ENCODE results near the gene ZDHHC12.

The ZDHHC12 gene

GRCh38 chr9:128729766-128730517 lies 6.0 kb upstream of the ZDHHC12 start:
- no peak for DNase-seq (ENCODE audit: low read depth, low spot score)

- no peak for DNase-seq (ENCODE audit: low read depth, low spot score)
These were observed 5.4 kb upstream of the ZDHHC12 start for GRCh38 chr9:128729302-128729701.

GRCh38 chr9:128728298-128728697 lies 4.4 kb upstream of the ZDHHC12 start:
- no peak for DNase-seq (ENCODE audit: low read depth, low spot score)

GRCh38 chr9:128727640-128728248 lies 3.8 kb upstream of the ZDHHC12 start:
- DNase-seq (ENCODE audit: low read depth, low spot score): no peak

- DNase-seq (ENCODE audit: low read depth, low spot score): no peak
These were observed 851 bp upstream of the ZDHHC12 start for GRCh38 chr9:128724744-128725211.

- DNase-seq (ENCODE audit: low read depth, low spot score): no peak
These were observed 518 bp downstream of the ZDHHC12 start for GRCh38 chr9:128723352-128723865.

- DNase-seq (ENCODE audit: low read depth, low spot score): no peak
These were observed 1.3 kb downstream of the ZDHHC12 start for GRCh38 chr9:128722380-128723351.

GRCh38 chr9:128721487-128722010 lies 2.4 kb downstream of the ZDHHC12 start:
- no peak for DNase-seq (ENCODE audit: low read depth, low spot score)

GRCh38 chr9:128720841-128721486 lies 3.0 kb downstream of the ZDHHC12 start:
- no peak for DNase-seq (ENCODE audit: low read depth, low spot score)

- no peak for DNase-seq (ENCODE audit: low read depth, low spot score)
These were observed 3.9 kb downstream of the ZDHHC12 start for GRCh38 chr9:128719919-128720605.

- DNase-seq (ENCODE audit: low read depth, low spot score): no peak
These were observed 5.5 kb downstream of the ZDHHC12 start for GRCh38 chr9:128718475-128718874.

- DNase-seq (ENCODE audit: low read depth, low spot score): no peak
These were observed 5.9 kb downstream of the ZDHHC12 start for GRCh38 chr9:128718047-128718446.

- DNase-seq (ENCODE audit: low read depth, low spot score): no peak
These were observed 7.2 kb downstream of the ZDHHC12 start for GRCh38 chr9:128716581-128717254.

GRCh38 chr9:128715436-128715750 lies 8.5 kb downstream of the ZDHHC12 start:
- DNase-seq (ENCODE audit: low read depth, low spot score): no peak

GRCh38 chr9:128714586-128715435 lies 9.1 kb downstream of the ZDHHC12 start:
- DNase-seq (ENCODE audit: low read depth, low spot score): no peak

GRCh38 chr9:128713941-128714573 lies 9.9 kb downstream of the ZDHHC12 start:
- no peak for DNase-seq (ENCODE audit: low read depth, low spot score)

GRCh38 chr9:128713411-128713780 lies 10.5 kb downstream of the ZDHHC12 start:
- DNase-seq (ENCODE audit: low read depth, low spot score): no peak
